Natural killer cell (primary cell): ENCODE measurements around the gene RNF222. TPM values are rescaled to one million over a fixed set of nuclear protein-coding genes. Genes with fewer than 3 reads are reported as not detected.

Experiments used
- ATAC-seq, 3 donors: fragments of 150-1000 bp in 2 of 3; fragments of 200-7000 bp in 1 of 3; cut with Tn5 transposase; 1 replicate in 1 of 3; 2 replicates in 2 of 3; pipeline ENCODE4 v1.10.0; 2021; ENCODE audit warnings: mild to moderate bottlenecking in 2 of 3, moderate library complexity in 2 of 3
- DNase-seq, 2 donors: peaks; one replicate each; pipeline versions ENCODE4 v3.0.0 to v3.0.0-alpha.2; 2013 to 2021; ENCODE audit warnings: mixed read lengths in 1 of 2
- H3K27ac ChIP-seq: one replicate; pipeline ENCODE4 v1.5.1; 2013; ENCODE audit warnings: mild to moderate bottlenecking, low read length
- H3K27me3 ChIP-seq: one replicate; pipeline ENCODE4 v1.6.1; 2013; ENCODE audit warnings: low read length; ENCODE audit not compliant: control insufficient read depth, insufficient read depth
- H3K36me3 ChIP-seq: one replicate; pipeline ENCODE4 v1.6.1; 2013; ENCODE audit warnings: low read length; ENCODE audit not compliant: control insufficient read depth, insufficient read depth
- H3K4me1 ChIP-seq: one replicate; pipeline ENCODE4 v1.6.1; 2013; ENCODE audit warnings: low read length; ENCODE audit not compliant: control insufficient read depth, insufficient read depth
- H3K4me3 ChIP-seq: one replicate; pipeline ENCODE4 v1.5.1; 2013; ENCODE audit warnings: low read length
- H3K9me3 ChIP-seq: one replicate; pipeline ENCODE4 v1.6.1; 2013; ENCODE audit warnings: low read length; ENCODE audit not compliant: control insufficient read depth, insufficient read depth
- H3K27ac Mint-ChIP-seq, 2 donors: one replicate each; pipeline ENCODE4 v1.8.0; 2022; ENCODE audit warnings: mild to moderate bottlenecking in 2 of 2, mixed read lengths in 2 of 2, moderate library complexity in 1 of 2
- H3K27me3 Mint-ChIP-seq, 2 donors: one replicate each; pipeline ENCODE4 v1.8.0; 2022; ENCODE audit warnings: low read depth in 2 of 2, mixed read lengths in 2 of 2
- H3K36me3 Mint-ChIP-seq: one replicate; pipeline ENCODE4 v1.8.0; 2022; ENCODE audit warnings: mixed read lengths
- H3K4me1 Mint-ChIP-seq, 2 donors: one replicate each; pipeline ENCODE4 v1.8.0; 2022; ENCODE audit warnings: mixed read lengths in 2 of 2
- H3K4me3 Mint-ChIP-seq: one replicate; pipeline ENCODE4 v1.8.0; 2022; ENCODE audit warnings: mild to moderate bottlenecking, moderate library complexity, mixed read lengths
- H3K9me3 Mint-ChIP-seq, 2 donors: one replicate each; pipeline ENCODE4 v1.8.0; 2022; ENCODE audit warnings: mixed read lengths in 2 of 2
- CTCF ChIP-seq: fragments of 200-600 bp; IDR thresholded peaks from one replicate; pipeline ENCODE4 v1.8.0; 2022; ENCODE audit warnings: antibody characterized with exemption
- WGBS: methylation state at CpG from one replicate; pipeline ENCODE4 v1.1.7; 2013; ENCODE audit warnings: missing lambda C conversion rate; ENCODE audit not compliant: insufficient coverage; 5-methylcytosine and 5-hydroxymethylcytosine counted together
- intact Hi-C: fragments of 100-400 bp; cut with micrococcal nuclease; formaldehyde crosslinking; loops from one replicate; pipeline ENCODE4 v1.14.2; 2022
- total RNA-seq, 4 donors: library from RNA; stranded (reverse); fragments of 120-200 nt in 1 of 4; gene quantifications; one replicate each; pipeline versions ENCODE4 v1.2.3 to v1.2.4, GENCODE V29; 2013 to 2022

The RNF222 gene
- total RNA-seq, 3 donors from 2014 or later (not counting 1 experiment from before 2014, with no cell fraction given) = 0.35 to 1.1 (median 0.52) TPM

- Mint-ChIP-seq H3K4me3 (no peak overlapping the region), H3K27me3 (no peaks in the 10 kb centered on the region), H3K9me3 (no peaks in the 10 kb centered on the region), H3K4me1 (peaks cover 35 to 45% of the 10 kb centered on the region in 2 donors), H3K27ac (peak overlapping the region; percentile 8 to 53), H3K36me3 (peaks cover 9% of the 10 kb centered on the region)
- peaks cover 37% of the 10 kb centered on the region for H3K36me3 ChIP-seq
- DNase-seq (no peak), ATAC-seq (no peak)
- H3K9me3 ChIP-seq = no peaks in the 10 kb centered on the region
- no peaks in the 10 kb centered on the region for H3K27me3 ChIP-seq
- peaks cover 11% of the 10 kb centered on the region for H3K4me1 ChIP-seq
- WGBS = no CpG with 5 or more reads among the region's 2 CpGs
- no peak for TF ChIP-seq CTCF
- intact Hi-C loops = no loop called here
- no peak overlapping the region for H3K4me3 ChIP-seq
- H3K27ac ChIP-seq = no peak overlapping the region
Observed at GRCh38 chr17:8442310-8442709, 44.7 kb upstream of the RNF222 start.

- no peaks in the 10 kb centered on the region for H3K27me3 ChIP-seq
- Mint-ChIP-seq H3K27ac (peak overlapping the region; percentile 8 to 53), H3K36me3 (peaks cover 9% of the 10 kb centered on the region), H3K4me3 (no peak overlapping the region), H3K9me3 (no peaks in the 10 kb centered on the region), H3K27me3 (no peaks in the 10 kb centered on the region), H3K4me1 (peaks cover 41 to 44% of the 10 kb centered on the region in 2 donors)
- no peak for TF ChIP-seq CTCF
- H3K36me3 ChIP-seq = peaks cover 32% of the 10 kb centered on the region
- DNase-seq (no peak), ATAC-seq (no peak)
- intact Hi-C loops = no loop called here
- no peak overlapping the region for H3K4me3 ChIP-seq
- no peaks in the 10 kb centered on the region for H3K9me3 ChIP-seq
- peaks cover 14% of the 10 kb centered on the region for H3K4me1 ChIP-seq
- WGBS = 94% methylated on average over 1 of the region's 2 CpGs
- peak overlapping the region; percentile 8 for H3K27ac ChIP-seq
Observed at GRCh38 chr17:8441690-8442089, 44.1 kb upstream of the RNF222 start.

- DNase-seq = no peak
- ATAC-seq = no peak
- H3K4me1 ChIP-seq = peaks cover 16% of the 10 kb centered on the region
- Mint-ChIP-seq H3K9me3 (no peaks in the 10 kb centered on the region), H3K4me1 (peaks cover 46 to 55% of the 10 kb centered on the region in 2 donors), H3K27me3 (no peaks in the 10 kb centered on the region), H3K27ac (no peak overlapping the region), H3K36me3 (peaks cover 9% of the 10 kb centered on the region), H3K4me3 (no peak overlapping the region)
- no peak overlapping the region for H3K27ac ChIP-seq
- TF ChIP-seq CTCF = no peak
- no peaks in the 10 kb centered on the region for H3K9me3 ChIP-seq
- 96% methylated on average over 3 of the region's 3 CpGs for WGBS
- no peak overlapping the region for H3K4me3 ChIP-seq
- no peaks in the 10 kb centered on the region for H3K27me3 ChIP-seq
- peaks cover 13% of the 10 kb centered on the region for H3K36me3 ChIP-seq
- intact Hi-C loops = loop anchor here (5.0 kb wide), 1 partner anchor 57 kb away; the partner anchor contains the start of gene RPL26
Observed at GRCh38 chr17:8439681-8440080, 42.1 kb upstream of the RNF222 start.

GRCh38 chr17:8438441-8438840 is 40.8 kb upstream of the RNF222 start:
- no peak for TF ChIP-seq CTCF
- peaks cover 16% of the 10 kb centered on the region for H3K4me1 ChIP-seq
- no peaks in the 10 kb centered on the region for H3K9me3 ChIP-seq
- no peak for ATAC-seq
- Mint-ChIP-seq H3K9me3 (no peaks in the 10 kb centered on the region), H3K36me3 (no peaks in the 10 kb centered on the region), H3K4me3 (no peak overlapping the region), H3K27ac (peak overlapping the region in 1 of 2 donors; percentile 24), H3K4me1 (peaks cover 34 to 45% of the 10 kb centered on the region in 2 donors), H3K27me3 (no peaks in the 10 kb centered on the region)
- H3K27me3 ChIP-seq = no peaks in the 10 kb centered on the region
- no peak overlapping the region for H3K4me3 ChIP-seq
- DNase-seq = peak in 1 of 2 donors; percentile 39
- H3K36me3 ChIP-seq = peaks cover 2% of the 10 kb centered on the region
- 52% methylated on average over 4 of the region's 5 CpGs for WGBS
- intact Hi-C loops = loop anchor here (5.0 kb wide), 1 partner anchor 56 kb away; the partner anchor contains the start of gene RPL26
- H3K27ac ChIP-seq = no peak overlapping the region
